Uterus (tissue), 2 donors: Measurements from ENCODE around the gene SP8.

ENCODE experiments used
- CTCF ChIP-seq, 4 experiments: fragments of 200-600 bp in 2 of 4; fragments of 450-650 bp in 2 of 4; sonication (generic) in 2 of 4; IDR thresholded peaks; one replicate each; pipeline ENCODE4 v1.5.1; 2016 to 2019; ENCODE audit warnings: antibody characterized with exemption in 4 of 4, mild to moderate bottlenecking in 2 of 4, moderate library complexity in 1 of 4
- POLR2A ChIP-seq, 2 donors: fragments of 450-650 bp; IDR thresholded peaks; one replicate each; pipeline ENCODE4 v1.6.1; 2016; ENCODE audit warnings: antibody characterized with exemption in 2 of 2, mild to moderate bottlenecking in 1 of 2, moderate library complexity in 1 of 2

- no peak for TF ChIP-seq CTCF (IDR thresholded peaks at IDR 0.05)
- no peak for TF ChIP-seq POLR2A (IDR thresholded peaks at IDR 0.05)
These were observed 39.6 kb upstream of the SP8 start for GRCh38 chr7:20826243-20826642.
